Panc1 (cell line): ENCODE data around the gene IGF1R. TPM values are rescaled to one million over a fixed set of nuclear protein-coding genes. Genes with fewer than 3 reads are reported as not detected.

ENCODE experiments used
- ATAC-seq: fragments of 200-7000 bp; cut with Tn5 transposase; 2 replicates; pipeline ENCODE4 v1.9.1; 2020; ENCODE audit warnings: mild to moderate bottlenecking, moderate library complexity
- BruUV-seq: library from RNA; stranded (reverse); fragments of 400-500 nt; replicated peaks from 2 replicates; lab custom pipeline; 2021; lab: Mats Ljungman, UMichigan
- CTCF ChIA-PET: fragments of 300-600 bp; sonication (Branson Sonifier 250); formaldehyde crosslinking; loops from one replicate; lab custom pipeline; 2022; ENCODE audit warnings: antibody characterized with exemption; lab: Charles Lee
- POLR2A ChIA-PET: fragments of 300-600 bp; sonication (Branson Sonifier 250); formaldehyde crosslinking; loops from one replicate; lab custom pipeline; 2022; ENCODE audit warnings: antibody characterized with exemption; lab: Charles Lee
- DNase-seq: peaks from one replicate; pipeline ENCODE4 v3.0.0-alpha.2; 2010; ENCODE audit warnings: low read depth, low spot score
- H3K27ac ChIP-seq: 2 replicates; pipeline ENCODE4 v1.5.1; 2011; ENCODE audit warnings: mild to moderate bottlenecking, low read length, inconsistent platforms
- H3K27me3 ChIP-seq: fragments of 200-500 bp; sonication (Bioruptor generic); 2 replicates; pipeline ENCODE4 v1.6.0; 2014; ENCODE audit warnings: low read length, inconsistent platforms; ENCODE audit not compliant: control insufficient read depth, insufficient read depth
- H3K36me3 ChIP-seq: fragments of 200-500 bp; sonication (Bioruptor generic); 2 replicates; pipeline ENCODE4 v1.5.1; 2014; ENCODE audit warnings: inconsistent platforms, mild to moderate bottlenecking, low read length, moderate library complexity; ENCODE audit not compliant: control insufficient read depth, insufficient read depth
- H3K4me1 ChIP-seq: 2 replicates; pipeline ENCODE4 v1.5.1; 2011; ENCODE audit warnings: inconsistent platforms, mild to moderate bottlenecking, low read length, moderate library complexity; ENCODE audit not compliant: control insufficient read depth, insufficient read depth
- H3K4me3 ChIP-seq, 2 experiments: 2 replicates each; pipeline ENCODE4 v1.5.1; 2011 to 2012; ENCODE audit warnings: low read depth in 2 of 2, low read length in 2 of 2, mild to moderate bottlenecking in 2 of 2, inconsistent platforms in 1 of 2, moderate library complexity in 1 of 2
- H3K9me3 ChIP-seq: fragments of 200-500 bp; sonication (Bioruptor generic); 2 replicates; pipeline ENCODE4 v1.5.1; 2014; ENCODE audit warnings: low read depth, mild to moderate bottlenecking, inconsistent platforms, low read length, moderate library complexity; ENCODE audit not compliant: control insufficient read depth, insufficient read depth
- POLR2AphosphoS5 ChIP-seq: IDR thresholded peaks from 2 replicates; pipeline ENCODE4 v1.6.1; 2012; ENCODE audit warnings: mild to moderate bottlenecking, low read depth, low read length, moderate library complexity
- SIN3A ChIP-seq: IDR thresholded peaks from 2 replicates; pipeline ENCODE4 v1.6.1; 2012; ENCODE audit warnings: low read depth, mild to moderate bottlenecking, low read length, moderate library complexity, borderline replicate concordance; ENCODE audit not compliant: insufficient read depth
- TCF7L2 ChIP-seq: IDR thresholded peaks from 2 replicates; pipeline ENCODE4 v1.6.1; 2011; ENCODE audit warnings: mild to moderate bottlenecking, low read depth, low read length, inconsistent platforms
- in situ Hi-C: cut with HindIII; loops from 2 replicates; pipeline ENCODE4 v1.10.0; 2016; ENCODE audit warnings: low sequenced_read_pairs, low pct_unique_long_range_greater_than_20kb
- intact Hi-C: fragments of 100-400 bp; cut with micrococcal nuclease; formaldehyde crosslinking; loops from one replicate; pipeline ENCODE4 v1.10.0; 2022; ENCODE audit not compliant: unreplicated experiment
- total RNA-seq: library from RNA; stranded (reverse); gene quantifications from one replicate; pipeline ENCODE4 v1.2.1, GENCODE V29; 2021; ENCODE audit not compliant: unreplicated experiment
- TF ChIP-seq, protein P1 (sequence below), 2 experiments: IDR thresholded peaks; 2 replicates each; pipeline ENCODE4 v1.6.1; 2011 to 2012; ENCODE audit warnings: low read depth in 2 of 2, control low read depth in 1 of 2, low read length in 1 of 2, mild to moderate bottlenecking in 1 of 2, moderate library complexity in 1 of 2; ENCODE audit not compliant: insufficient read depth in 1 of 2
- TF ChIP-seq, protein P2 (sequence below): fragments of 450-650 bp; IDR thresholded peaks from 2 replicates; pipeline ENCODE4 v1.5.1; 2017; ENCODE audit warnings: mild to moderate bottlenecking

Gene IGF1R
- total RNA-seq, 1 experiment from 2014 or later = 77.1 TPM

DNA sequence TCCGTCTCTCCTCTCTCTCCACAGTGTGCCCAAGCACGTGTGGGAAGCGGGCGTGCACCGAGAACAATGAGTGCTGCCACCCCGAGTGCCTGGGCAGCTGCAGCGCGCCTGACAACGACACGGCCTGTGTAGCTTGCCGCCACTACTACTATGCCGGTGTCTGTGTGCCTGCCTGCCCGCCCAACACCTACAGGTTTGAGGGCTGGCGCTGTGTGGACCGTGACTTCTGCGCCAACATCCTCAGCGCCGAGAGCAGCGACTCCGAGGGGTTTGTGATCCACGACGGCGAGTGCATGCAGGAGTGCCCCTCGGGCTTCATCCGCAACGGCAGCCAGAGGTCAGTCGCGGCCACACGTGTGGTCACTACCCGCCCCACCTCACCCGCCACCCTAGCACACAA, 243.0 kb downstream of the IGF1R start:
- ATAC-seq (no peak), DNase-seq (no peak)
- no peak overlapping the region for H3K4me3 ChIP-seq
- in situ Hi-C loops = no loop called here
- intact Hi-C loops = no loop called here
- H3K36me3 ChIP-seq = no peaks in the 10 kb centered on the region
- no TSS peak for BruUV-seq
- ChIA-PET CTCF (no interaction called here), POLR2A (no interaction called here)
- TF ChIP-seq, protein P1, sequence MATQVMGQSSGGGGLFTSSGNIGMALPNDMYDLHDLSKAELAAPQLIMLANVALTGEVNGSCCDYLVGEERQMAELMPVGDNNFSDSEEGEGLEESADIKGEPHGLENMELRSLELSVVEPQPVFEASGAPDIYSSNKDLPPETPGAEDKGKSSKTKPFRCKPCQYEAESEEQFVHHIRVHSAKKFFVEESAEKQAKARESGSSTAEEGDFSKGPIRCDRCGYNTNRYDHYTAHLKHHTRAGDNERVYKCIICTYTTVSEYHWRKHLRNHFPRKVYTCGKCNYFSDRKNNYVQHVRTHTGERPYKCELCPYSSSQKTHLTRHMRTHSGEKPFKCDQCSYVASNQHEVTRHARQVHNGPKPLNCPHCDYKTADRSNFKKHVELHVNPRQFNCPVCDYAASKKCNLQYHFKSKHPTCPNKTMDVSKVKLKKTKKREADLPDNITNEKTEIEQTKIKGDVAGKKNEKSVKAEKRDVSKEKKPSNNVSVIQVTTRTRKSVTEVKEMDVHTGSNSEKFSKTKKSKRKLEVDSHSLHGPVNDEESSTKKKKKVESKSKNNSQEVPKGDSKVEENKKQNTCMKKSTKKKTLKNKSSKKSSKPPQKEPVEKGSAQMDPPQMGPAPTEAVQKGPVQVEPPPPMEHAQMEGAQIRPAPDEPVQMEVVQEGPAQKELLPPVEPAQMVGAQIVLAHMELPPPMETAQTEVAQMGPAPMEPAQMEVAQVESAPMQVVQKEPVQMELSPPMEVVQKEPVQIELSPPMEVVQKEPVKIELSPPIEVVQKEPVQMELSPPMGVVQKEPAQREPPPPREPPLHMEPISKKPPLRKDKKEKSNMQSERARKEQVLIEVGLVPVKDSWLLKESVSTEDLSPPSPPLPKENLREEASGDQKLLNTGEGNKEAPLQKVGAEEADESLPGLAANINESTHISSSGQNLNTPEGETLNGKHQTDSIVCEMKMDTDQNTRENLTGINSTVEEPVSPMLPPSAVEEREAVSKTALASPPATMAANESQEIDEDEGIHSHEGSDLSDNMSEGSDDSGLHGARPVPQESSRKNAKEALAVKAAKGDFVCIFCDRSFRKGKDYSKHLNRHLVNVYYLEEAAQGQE (IDR thresholded peaks at IDR 0.05; ENCODE audit: insufficient read depth in 1 of 2, low read depth in 2 of 2, low read length in 1 of 2) = no peak
- no peak for TF ChIP-seq SIN3A
- H3K27me3 ChIP-seq = no peaks in the 10 kb centered on the region
- H3K4me1 ChIP-seq = peaks cover 57% of the 10 kb centered on the region
- H3K27ac ChIP-seq = peak overlapping the region; percentile 82
- H3K9me3 ChIP-seq = no peaks in the 10 kb centered on the region

DNA sequence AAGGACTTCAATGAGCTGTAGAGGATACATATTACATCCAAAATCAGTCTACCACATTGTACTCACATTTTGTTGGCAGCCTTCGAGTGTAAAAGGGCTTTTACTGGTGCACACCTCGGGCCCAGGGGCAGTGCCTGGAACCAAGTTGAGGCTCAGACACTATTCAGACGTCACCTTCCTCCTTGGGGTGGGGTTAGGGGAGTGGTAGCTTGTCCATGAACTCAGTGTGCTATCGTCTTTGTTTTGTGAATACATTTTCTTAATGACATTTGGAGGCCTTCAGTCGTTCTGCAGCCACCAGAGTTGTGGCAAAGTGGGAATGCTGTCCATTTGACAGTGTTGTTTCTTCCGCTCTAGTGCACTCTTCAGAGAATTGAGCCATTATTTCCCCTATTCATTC, 245.1 kb downstream of the IGF1R start:
- intact Hi-C loops (no loop called here), in situ Hi-C loops (no loop called here)
- ChIA-PET POLR2A (no interaction called here), CTCF (interaction anchor here (1.6 kb wide), 1 partner anchor 11 kb away, joined by 3 read pairs; no protein-coding TSS in a partner anchor)
- no peaks in the 10 kb centered on the region for H3K9me3 ChIP-seq
- peaks cover 62% of the 10 kb centered on the region for H3K4me1 ChIP-seq
- BruUV-seq = no TSS peak
- no peaks in the 10 kb centered on the region for H3K27me3 ChIP-seq
- H3K36me3 ChIP-seq = no peaks in the 10 kb centered on the region
- peak overlapping the region; percentile 96 for H3K27ac ChIP-seq
- ATAC-seq (no peak), DNase-seq (no peak)
- H3K4me3 ChIP-seq = no peak overlapping the region
- TF ChIP-seq TCF7L2 = no peak
- TF ChIP-seq, protein P1 (IDR thresholded peaks at IDR 0.05; ENCODE audit: insufficient read depth in 1 of 2, low read depth in 2 of 2, low read length in 1 of 2) = no peak

- TF ChIP-seq TCF7L2 = no peak
- TF ChIP-seq, protein P2, sequence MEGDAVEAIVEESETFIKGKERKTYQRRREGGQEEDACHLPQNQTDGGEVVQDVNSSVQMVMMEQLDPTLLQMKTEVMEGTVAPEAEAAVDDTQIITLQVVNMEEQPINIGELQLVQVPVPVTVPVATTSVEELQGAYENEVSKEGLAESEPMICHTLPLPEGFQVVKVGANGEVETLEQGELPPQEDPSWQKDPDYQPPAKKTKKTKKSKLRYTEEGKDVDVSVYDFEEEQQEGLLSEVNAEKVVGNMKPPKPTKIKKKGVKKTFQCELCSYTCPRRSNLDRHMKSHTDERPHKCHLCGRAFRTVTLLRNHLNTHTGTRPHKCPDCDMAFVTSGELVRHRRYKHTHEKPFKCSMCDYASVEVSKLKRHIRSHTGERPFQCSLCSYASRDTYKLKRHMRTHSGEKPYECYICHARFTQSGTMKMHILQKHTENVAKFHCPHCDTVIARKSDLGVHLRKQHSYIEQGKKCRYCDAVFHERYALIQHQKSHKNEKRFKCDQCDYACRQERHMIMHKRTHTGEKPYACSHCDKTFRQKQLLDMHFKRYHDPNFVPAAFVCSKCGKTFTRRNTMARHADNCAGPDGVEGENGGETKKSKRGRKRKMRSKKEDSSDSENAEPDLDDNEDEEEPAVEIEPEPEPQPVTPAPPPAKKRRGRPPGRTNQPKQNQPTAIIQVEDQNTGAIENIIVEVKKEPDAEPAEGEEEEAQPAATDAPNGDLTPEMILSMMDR = no peak
- no peak for TF ChIP-seq POLR2AphosphoS5
- TF ChIP-seq SIN3A = no peak
- TF ChIP-seq, protein P1 (IDR thresholded peaks at IDR 0.05; ENCODE audit: insufficient read depth in 1 of 2, low read depth in 2 of 2, low read length in 1 of 2) = no peak
- H3K27me3 ChIP-seq = no peaks in the 10 kb centered on the region
- H3K4me3 ChIP-seq = no peak overlapping the region
- in situ Hi-C loops = no loop called here
- peaks cover 55% of the 10 kb centered on the region for H3K4me1 ChIP-seq
- intact Hi-C loops = no loop called here
- no peak for ATAC-seq
- H3K36me3 ChIP-seq = no peaks in the 10 kb centered on the region
- DNase-seq = no peak
- BruUV-seq = no TSS peak
- H3K9me3 ChIP-seq = no peaks in the 10 kb centered on the region
- peak overlapping the region; percentile 96 for H3K27ac ChIP-seq
- ChIA-PET POLR2A (no interaction called here), CTCF (interaction anchor here (0.7 to 1.6 kb wide), 2 partner anchors 12 to 859 kb away, joined by 3 to 6 read pairs; no protein-coding TSS in a partner anchor)
Measured at GRCh38 chr15:98894312-98894711, 246.0 kb downstream of the IGF1R start.
